Endothelial cell of umbilical vein (primary cell): ENCODE results near the gene NTRK2. TPM values are rescaled to one million over a fixed set of nuclear protein-coding genes. Genes with fewer than 3 reads are reported as not detected.

Experiments used
- BruUV-seq: library from RNA; stranded (reverse); fragments of 400-500 nt; replicated peaks from 2 replicates; lab custom pipeline; 2021; lab: Mats Ljungman, UMichigan
- CTCF ChIA-PET: fragments of 300-600, 350-600 bp; sonication (Branson Sonifier 250); formaldehyde crosslinking; loops from one replicate; lab custom pipeline; 2021; ENCODE audit warnings: antibody characterized with exemption, inconsistent platforms; lab: Charles Lee
- POLR2A ChIA-PET: fragments of 300-600, 350-600 bp; sonication (Branson Sonifier 250); formaldehyde crosslinking; loops from one replicate; lab custom pipeline; 2021; ENCODE audit warnings: antibody characterized with exemption, inconsistent platforms; lab: Charles Lee
- DNase-seq: peaks from one replicate; pipeline ENCODE4 v3.0.0-alpha.2; 2011; ENCODE audit warnings: low read depth, low spot score
- FAIRE-seq: peaks from 2 replicates; lab custom pipeline; 2011; peaks lifted over from hg19 to GRCh38; lab: Jason Lieb, UNC
- H2AFZ ChIP-seq: 2 replicates; pipeline ENCODE4 v1.6.0; 2012; ENCODE audit warnings: low read depth, low read length, control low read depth, inconsistent platforms
- H3K27ac ChIP-seq: 2 replicates; pipeline ENCODE4 v1.5.1; 2011; ENCODE audit warnings: low read depth, mild to moderate bottlenecking, control low read depth, low read length, moderate library complexity; ENCODE audit not compliant: insufficient read depth
- H3K27me3 ChIP-seq, 2 experiments: 2 replicates each; pipeline versions ENCODE4 v1.6.0 to v1.6.1; 2011; ENCODE audit warnings: low read length in 2 of 2, mixed read lengths in 1 of 2; ENCODE audit not compliant: control insufficient read depth in 2 of 2, insufficient read depth in 2 of 2
- H3K36me3 ChIP-seq, 2 experiments: 2 replicates in 1 of 2; 3 replicates in 1 of 2; pipeline ENCODE4 v1.5.1; 2011; ENCODE audit warnings: low read length in 2 of 2, mild to moderate bottlenecking in 1 of 2, moderate library complexity in 1 of 2; ENCODE audit not compliant: control insufficient read depth in 2 of 2, insufficient read depth in 2 of 2; ENCODE audit errors: extremely low read depth in 1 of 2
- H3K4me1 ChIP-seq: 3 replicates; pipeline ENCODE4 v1.5.1; 2011; ENCODE audit warnings: mild to moderate bottlenecking, low read length; ENCODE audit not compliant: control insufficient read depth, insufficient read depth; ENCODE audit errors: extremely low read depth
- H3K4me2 ChIP-seq: 2 replicates; pipeline ENCODE4 v1.6.1; 2011; ENCODE audit warnings: low read length, control low read depth, mixed read lengths; ENCODE audit not compliant: insufficient read depth
- H3K4me3 ChIP-seq, 3 experiments: fragments of 200-600 bp in 1 of 3; sonication (generic), shearing (Covaris generic) in 1 of 3; replicated peaks in 1 of 3; 2 replicates each; pipeline ENCODE4 v1.5.1; 2011 to 2016; ENCODE audit warnings: control low read depth in 3 of 3, low read length in 3 of 3, mild to moderate bottlenecking in 2 of 3, inconsistent platforms in 1 of 3, low read depth in 1 of 3, moderate library complexity in 1 of 3; ENCODE audit not compliant: insufficient read depth in 1 of 3
- H3K79me2 ChIP-seq: 2 replicates; pipeline ENCODE4 v1.6.0; 2012; ENCODE audit warnings: low read length, inconsistent platforms; ENCODE audit not compliant: control insufficient read depth, insufficient read depth
- H3K9ac ChIP-seq: replicated peaks from 2 replicates; pipeline ENCODE3; 2011; ENCODE audit warnings: low read length, control low read depth; ENCODE audit not compliant: insufficient read depth; ENCODE audit errors: extremely low read depth
- H3K9me1 ChIP-seq: replicated peaks from 3 replicates; pipeline ENCODE4 v1.6.0; 2011; ENCODE audit warnings: mild to moderate bottlenecking, low read length; ENCODE audit not compliant: control insufficient read depth, insufficient read depth; ENCODE audit errors: extremely low read depth
- H3K9me3 ChIP-seq: replicated peaks from 2 replicates; pipeline ENCODE4 v1.5.1; 2012; ENCODE audit warnings: low read length, inconsistent platforms; ENCODE audit not compliant: control insufficient read depth, insufficient read depth
- H4K20me1 ChIP-seq: replicated peaks from 2 replicates; pipeline ENCODE3; 2011; ENCODE audit warnings: mild to moderate bottlenecking, low read length; ENCODE audit not compliant: control insufficient read depth, insufficient read depth; ENCODE audit errors: extremely low read depth
- CTCF ChIP-seq, 2 donors: IDR thresholded peaks; 1 replicate in 1 of 2; 2 replicates in 1 of 2; pipeline ENCODE4 v1.5.1; 2011; ENCODE audit warnings: low read length in 2 of 2, mild to moderate bottlenecking in 2 of 2, moderate library complexity in 2 of 2, control low read depth in 1 of 2, inconsistent platforms in 1 of 2, low read depth in 1 of 2; ENCODE audit not compliant: insufficient read depth in 1 of 2; ENCODE audit errors: extremely low read depth in 1 of 2
- EZH2 ChIP-seq: IDR thresholded peaks from 2 replicates; pipeline ENCODE4 v1.6.1; 2012; ENCODE audit warnings: borderline replicate concordance, low read depth, mild to moderate bottlenecking, moderate library complexity, low read length, inconsistent platforms; ENCODE audit not compliant: severe bottlenecking
- FOS ChIP-seq: IDR thresholded peaks from 2 replicates; pipeline ENCODE4 v1.6.1; 2011; ENCODE audit warnings: mild to moderate bottlenecking, low read length, moderate library complexity, borderline replicate concordance; ENCODE audit not compliant: insufficient read depth
- GATA2 ChIP-seq: IDR thresholded peaks from 2 replicates; pipeline ENCODE4 v1.7.0; 2011; ENCODE audit warnings: low read depth, mild to moderate bottlenecking, moderate library complexity, mixed read lengths, low read length; ENCODE audit not compliant: insufficient read length, insufficient read depth
- JUN ChIP-seq: IDR thresholded peaks from 2 replicates; pipeline ENCODE4 v1.6.1; 2011; ENCODE audit warnings: borderline replicate concordance, low read depth; ENCODE audit not compliant: insufficient read length, insufficient read depth
- MAX ChIP-seq: IDR thresholded peaks from 2 replicates; pipeline ENCODE4 v1.6.1; 2011; ENCODE audit not compliant: insufficient read depth, insufficient read length
- MYC ChIP-seq: IDR thresholded peaks from one replicate; pipeline ENCODE4 v1.6.1; 2011; ENCODE audit warnings: mild to moderate bottlenecking, low read depth, low read length
- POLR2A ChIP-seq: IDR thresholded peaks from 2 replicates; pipeline ENCODE4 v1.6.1; 2012; ENCODE audit warnings: low read depth, mild to moderate bottlenecking, control low read depth, low read length
- POLR2AphosphoS5 ChIP-seq: IDR thresholded peaks from 2 replicates; pipeline ENCODE4 v1.6.1; 2012; ENCODE audit warnings: low read depth, mild to moderate bottlenecking, control low read depth, low read length, moderate library complexity; ENCODE audit not compliant: insufficient read depth
- dilution Hi-C: fragments of 300-500 bp; cut with MboI; formaldehyde crosslinking; loops from one replicate; pipeline ENCODE4 v1.15.0; 2019; ENCODE audit warnings: low sequenced_read_pairs; ENCODE audit not compliant: extremely low pct_ligation_motif_present
- intact Hi-C: fragments of 100-400 bp; cut with micrococcal nuclease; formaldehyde crosslinking; loops from one replicate; pipeline ENCODE4 v1.10.0; 2022
- polyA plus RNA-seq, 4 experiments: library from polyadenylated mRNA; depleted of rRNA in 3 of 4; stranded (reverse) in 3 of 4; unstranded in 1 of 4; fragments of >200 nt; gene quantifications; 2 replicates each; pipeline versions ENCODE4 v1.2.1 to v1.2.3, GENCODE V29; 2011 to 2012; ENCODE audit warnings: missing spikeins in 1 of 4
- total RNA-seq: library from RNA; stranded (reverse); gene quantifications from 2 replicates; pipeline ENCODE4 v1.2.3, GENCODE V29; 2021

The NTRK2 gene
- total and polyA plus RNA-seq, 2 donors (not counting 3 experiments of a cell fraction or from before 2014, with no cell fraction given), result 0.01 to 0.13 TPM

GRCh38 chr9:84969736-84970135, 300.2 kb downstream of the NTRK2 start:
- CTCF ChIA-PET, result no interaction called here

More at GRCh38 chr9:84969736-84970135, 300.2 kb downstream of the NTRK2 start:
- H3K9ac ChIP-seq, result no peak overlapping the region
- no peaks in the 10 kb centered on the region for H3K27me3 ChIP-seq
- DNase-seq (no peak), FAIRE-seq (no peak)
- no peaks in the 10 kb centered on the region for H3K79me2 ChIP-seq
- no peaks in the 10 kb centered on the region for H3K36me3 ChIP-seq
- no peak overlapping the region for H2AFZ ChIP-seq
- POLR2A ChIA-PET, result no interaction called here
- H3K9me1 ChIP-seq, result no peaks in the 10 kb centered on the region
- H3K4me3 ChIP-seq, result no peak overlapping the region
- no peak overlapping the region for H3K27ac ChIP-seq
- intact Hi-C loops (no loop called here), dilution Hi-C loops (no loop called here)
- H4K20me1 ChIP-seq, result no peaks in the 10 kb centered on the region
- no TSS peak for BruUV-seq
- no peak for TF ChIP-seq GATA2
- no peak for TF ChIP-seq FOS
- TF ChIP-seq EZH2, result no peak
- no peak for TF ChIP-seq MAX
- TF ChIP-seq MYC, result no peak
- TF ChIP-seq CTCF (IDR thresholded peaks at IDR 0.05; ENCODE audit: extremely low read depth in 1 of 2, insufficient read depth in 1 of 2, low read depth in 1 of 2, low read length in 2 of 2), result no peak
- TF ChIP-seq POLR2A, result no peak
- TF ChIP-seq POLR2AphosphoS5, result no peak
- TF ChIP-seq JUN, result no peak
- no peaks in the 10 kb centered on the region for H3K9me3 ChIP-seq
- no peak overlapping the region for H3K4me2 ChIP-seq
- no peaks in the 10 kb centered on the region for H3K4me1 ChIP-seq
